ENCODE measurements around the gene MAML3.
A peak's percentile ranks its signal among the peaks of the same experiment; 100 is the strongest.

DNA sequence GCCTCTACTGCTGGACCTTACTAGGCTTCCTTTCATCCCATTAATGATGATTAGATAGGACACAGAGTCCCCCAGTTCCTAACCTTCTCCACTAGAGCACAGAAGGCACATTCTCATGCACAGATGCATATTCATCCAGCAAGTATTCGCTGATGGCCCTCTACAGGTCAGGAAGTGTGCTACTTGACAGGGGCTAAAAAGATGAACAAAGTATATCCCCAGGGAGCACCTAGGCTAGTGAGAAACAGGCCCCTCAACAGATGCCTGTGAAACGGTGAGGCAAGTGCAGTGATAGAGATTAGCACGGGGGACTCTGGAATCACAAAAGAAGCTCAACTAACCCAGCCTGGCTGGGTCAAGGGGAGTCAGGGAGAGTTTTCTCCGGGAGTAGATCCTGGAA lies 392.5 kb downstream of the MAML3 start:
- TF ChIP-seq EZH2phosphoT487 (IDR thresholded peaks at IDR 0.05; ENCODE audit: low read depth) (no peak), CTCF (IDR thresholded peaks at IDR 0.05; ENCODE audit: low read depth, low read length) (peak; percentile 72)
